ENCODE data around the gene CARS2. TPM values are rescaled to one million over a fixed set of nuclear protein-coding genes. Genes with fewer than 3 reads are reported as not detected.

The CARS2 gene
- total and polyA plus RNA-seq, 2 of the 8 experiments (the other 6 are each of a cell fraction or from before 2014, with no cell fraction given) = 47.7 to 55.9 TPM

DNA sequence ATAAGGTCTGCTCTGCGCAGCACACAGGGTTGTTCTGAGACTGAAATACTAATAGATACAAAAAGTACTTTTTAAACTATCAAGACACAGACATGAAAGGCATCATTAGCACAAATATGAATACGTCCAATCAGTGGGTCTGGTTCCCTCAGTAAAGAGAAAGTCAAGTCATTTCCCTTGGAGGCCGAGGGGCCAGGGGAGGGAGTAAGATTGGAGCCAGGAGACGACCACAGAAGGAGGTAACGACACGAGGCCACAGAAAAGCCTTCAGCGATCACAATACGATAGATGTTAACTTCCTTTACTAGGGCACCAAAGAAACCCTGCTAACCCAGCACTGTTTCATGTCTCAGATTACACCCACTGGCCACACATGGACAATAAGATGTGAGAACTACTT is 5.3 kb downstream of the CARS2 start (continued):
- TF ChIP-seq, protein P1, sequence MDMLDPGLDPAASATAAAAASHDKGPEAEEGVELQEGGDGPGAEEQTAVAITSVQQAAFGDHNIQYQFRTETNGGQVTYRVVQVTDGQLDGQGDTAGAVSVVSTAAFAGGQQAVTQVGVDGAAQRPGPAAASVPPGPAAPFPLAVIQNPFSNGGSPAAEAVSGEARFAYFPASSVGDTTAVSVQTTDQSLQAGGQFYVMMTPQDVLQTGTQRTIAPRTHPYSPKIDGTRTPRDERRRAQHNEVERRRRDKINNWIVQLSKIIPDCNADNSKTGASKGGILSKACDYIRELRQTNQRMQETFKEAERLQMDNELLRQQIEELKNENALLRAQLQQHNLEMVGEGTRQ (IDR thresholded peaks at IDR 0.05; ENCODE audit: low read length) = no peak
- TF ChIP-seq, protein P2, sequence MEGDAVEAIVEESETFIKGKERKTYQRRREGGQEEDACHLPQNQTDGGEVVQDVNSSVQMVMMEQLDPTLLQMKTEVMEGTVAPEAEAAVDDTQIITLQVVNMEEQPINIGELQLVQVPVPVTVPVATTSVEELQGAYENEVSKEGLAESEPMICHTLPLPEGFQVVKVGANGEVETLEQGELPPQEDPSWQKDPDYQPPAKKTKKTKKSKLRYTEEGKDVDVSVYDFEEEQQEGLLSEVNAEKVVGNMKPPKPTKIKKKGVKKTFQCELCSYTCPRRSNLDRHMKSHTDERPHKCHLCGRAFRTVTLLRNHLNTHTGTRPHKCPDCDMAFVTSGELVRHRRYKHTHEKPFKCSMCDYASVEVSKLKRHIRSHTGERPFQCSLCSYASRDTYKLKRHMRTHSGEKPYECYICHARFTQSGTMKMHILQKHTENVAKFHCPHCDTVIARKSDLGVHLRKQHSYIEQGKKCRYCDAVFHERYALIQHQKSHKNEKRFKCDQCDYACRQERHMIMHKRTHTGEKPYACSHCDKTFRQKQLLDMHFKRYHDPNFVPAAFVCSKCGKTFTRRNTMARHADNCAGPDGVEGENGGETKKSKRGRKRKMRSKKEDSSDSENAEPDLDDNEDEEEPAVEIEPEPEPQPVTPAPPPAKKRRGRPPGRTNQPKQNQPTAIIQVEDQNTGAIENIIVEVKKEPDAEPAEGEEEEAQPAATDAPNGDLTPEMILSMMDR (IDR thresholded peaks at IDR 0.05; ENCODE audit: control extremely low read depth in 1 of 3, insufficient read depth in 1 of 3, low read depth in 1 of 3, low read length in 3 of 3) = no peak
- TF ChIP-seq EP300 (IDR thresholded peaks at IDR 0.05; ENCODE audit: borderline replicate concordance in 1 of 2, low read depth in 2 of 2, low read length in 2 of 2) = no peak

All from H1 (cell line).